ENCODE measurements around the gene ORMDL3.
"Not testable (repeated sequence)": the region's sequence is repeated elsewhere in the genome, so short reads cannot be mapped to it uniquely, and the experiment has no call there.

The ORMDL3 gene

DNA sequence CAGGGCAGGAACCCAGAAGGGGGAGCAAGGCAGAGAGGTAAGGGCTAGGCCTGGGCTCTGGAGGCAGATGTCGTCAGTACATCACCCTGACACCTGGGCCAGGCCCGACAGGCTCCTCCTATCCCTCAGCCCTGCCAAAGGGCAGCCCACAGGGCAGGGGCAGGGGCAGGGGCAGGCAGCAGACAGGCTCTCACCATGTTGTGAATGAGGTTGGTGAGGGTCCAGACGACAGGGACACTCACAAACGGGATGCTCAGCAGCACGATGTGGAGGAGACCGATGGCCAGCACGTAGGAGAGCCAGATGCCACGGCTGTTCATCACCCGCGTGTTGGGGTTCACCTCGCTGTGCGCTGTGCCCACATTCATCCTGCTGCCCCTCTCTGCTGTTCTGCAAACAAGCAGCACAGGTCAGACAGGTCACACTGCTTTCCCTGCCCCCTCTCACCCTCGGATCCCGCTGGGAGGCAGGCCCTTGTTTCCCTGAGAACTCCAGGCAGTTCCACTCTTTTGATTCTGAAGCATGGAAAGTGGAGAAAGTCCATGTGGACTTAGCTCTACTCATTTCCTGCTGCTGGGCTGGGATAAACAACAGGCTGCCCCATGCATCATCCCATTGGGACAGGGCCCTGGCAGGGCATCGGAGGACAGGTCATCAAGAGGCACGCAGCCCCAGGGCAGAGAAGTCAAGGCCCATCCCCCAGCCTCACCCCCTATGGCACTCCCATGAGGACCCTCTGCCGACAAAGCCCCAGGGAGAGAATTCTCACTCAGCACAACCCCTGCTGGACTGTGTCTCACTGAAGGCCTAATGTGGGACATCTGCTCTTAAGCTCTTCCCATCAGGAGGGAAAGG is 3.3 kb downstream of the ORMDL3 start:
- FAIRE-seq = no peak

DNA sequence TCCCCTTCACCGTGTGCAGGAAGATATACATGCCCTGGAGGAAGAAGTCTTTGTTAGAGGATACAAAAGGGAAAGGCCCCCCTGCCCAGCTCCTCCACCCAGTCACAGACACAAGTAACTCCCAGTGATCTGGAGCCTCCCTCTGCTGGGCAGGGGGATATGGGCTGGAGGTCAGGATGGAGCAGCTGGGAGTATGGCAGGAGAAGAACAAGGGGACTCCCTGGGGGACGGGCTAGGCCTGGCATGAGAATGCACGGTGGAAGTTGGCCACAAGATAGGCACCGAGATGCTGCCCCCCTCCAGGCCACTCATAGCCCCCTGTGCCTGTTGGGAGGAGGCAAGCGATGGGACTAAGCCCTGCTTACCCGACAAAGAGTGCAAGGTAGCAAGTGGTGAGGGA is 4.2 kb downstream of the ORMDL3 start:
- no peak for FAIRE-seq

DNA sequence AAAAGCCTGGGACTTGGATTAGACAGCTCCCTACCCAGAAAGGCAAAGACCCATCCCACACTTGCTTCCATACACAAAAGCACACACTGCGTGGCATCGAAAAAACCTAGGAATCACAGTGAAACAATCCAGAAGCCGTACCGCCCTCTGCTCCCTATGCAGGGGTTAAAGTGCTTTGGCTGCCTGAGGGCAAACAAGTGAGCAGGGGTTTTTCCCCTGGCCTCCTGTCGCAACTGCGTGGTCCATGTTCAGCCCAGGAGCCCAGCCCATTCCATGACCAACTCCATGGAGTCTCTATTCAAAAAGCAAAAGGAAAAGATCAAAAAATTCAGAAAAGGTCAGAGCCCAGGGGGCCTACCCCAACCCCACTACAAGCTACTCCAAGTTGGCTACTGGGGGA is 5.4 kb downstream of the ORMDL3 start:
- FAIRE-seq = no peak

DNA sequence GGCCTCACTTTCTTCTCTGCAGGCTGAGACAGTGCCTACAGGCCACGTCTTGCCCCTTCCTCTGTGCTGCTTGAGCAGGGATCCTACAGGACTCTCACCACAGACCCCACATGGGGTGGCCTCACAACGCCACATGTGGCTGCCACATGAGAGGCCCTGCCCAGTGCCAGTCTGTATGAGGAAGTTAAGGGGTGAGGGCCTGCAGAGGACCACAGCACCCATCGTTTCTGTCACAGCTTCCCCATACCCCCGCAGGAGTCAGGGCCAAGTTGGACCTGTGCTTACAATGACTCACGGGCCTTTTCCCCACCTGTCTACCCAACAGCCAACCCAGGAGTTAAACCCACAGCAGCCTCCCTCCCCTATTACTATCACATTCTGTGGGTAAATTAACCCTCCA is 6.1 kb downstream of the ORMDL3 start:
- FAIRE-seq = no peak

DNA sequence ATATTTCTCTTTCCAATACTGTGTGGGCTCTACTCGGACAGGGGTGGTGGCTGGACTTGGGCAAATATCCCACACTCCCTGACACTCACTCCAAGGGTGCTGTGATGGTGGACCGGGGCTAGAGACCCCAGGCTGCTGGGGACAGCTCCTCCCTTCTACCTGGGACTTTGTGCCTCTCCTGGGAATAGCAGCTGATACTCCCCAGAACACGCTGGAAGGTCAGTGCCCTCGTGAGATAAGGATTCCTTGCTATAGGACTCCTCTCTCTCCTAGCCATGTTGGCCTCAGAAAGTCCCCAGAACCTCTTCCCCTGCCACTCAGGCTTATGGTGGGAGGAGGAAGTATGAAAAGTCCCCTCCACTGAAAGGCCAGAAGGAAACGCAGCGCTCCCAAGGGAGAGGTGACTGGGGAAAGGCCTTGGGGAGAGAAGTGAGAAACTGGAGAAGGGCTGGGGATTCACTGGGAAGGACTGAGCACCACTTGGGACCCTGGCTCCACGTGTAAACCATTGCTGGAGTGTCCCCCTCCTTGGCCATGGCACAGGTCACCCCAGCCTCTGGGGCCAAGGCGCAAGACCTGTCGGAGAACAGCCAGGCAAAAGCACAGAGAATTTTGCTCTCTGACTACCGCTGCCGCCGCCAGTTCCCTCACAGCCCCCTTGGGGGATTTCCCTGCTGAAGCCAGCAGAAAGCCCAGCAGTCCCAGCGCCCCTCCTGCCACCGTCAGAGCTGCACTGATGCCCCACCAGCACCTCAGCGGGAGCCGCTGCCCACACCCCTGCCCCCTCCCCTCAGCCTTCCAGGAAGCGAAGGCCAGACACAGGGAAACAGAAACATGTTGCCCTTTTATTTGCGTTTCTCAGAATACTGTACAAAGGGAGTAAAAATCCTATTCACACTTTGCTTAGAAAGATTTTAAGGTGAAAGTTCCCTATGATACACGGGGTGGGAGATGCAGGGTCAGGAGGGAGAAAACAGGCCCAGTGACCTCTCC is 6.9 kb downstream of the ORMDL3 start:
- FAIRE-seq = no peak

DNA sequence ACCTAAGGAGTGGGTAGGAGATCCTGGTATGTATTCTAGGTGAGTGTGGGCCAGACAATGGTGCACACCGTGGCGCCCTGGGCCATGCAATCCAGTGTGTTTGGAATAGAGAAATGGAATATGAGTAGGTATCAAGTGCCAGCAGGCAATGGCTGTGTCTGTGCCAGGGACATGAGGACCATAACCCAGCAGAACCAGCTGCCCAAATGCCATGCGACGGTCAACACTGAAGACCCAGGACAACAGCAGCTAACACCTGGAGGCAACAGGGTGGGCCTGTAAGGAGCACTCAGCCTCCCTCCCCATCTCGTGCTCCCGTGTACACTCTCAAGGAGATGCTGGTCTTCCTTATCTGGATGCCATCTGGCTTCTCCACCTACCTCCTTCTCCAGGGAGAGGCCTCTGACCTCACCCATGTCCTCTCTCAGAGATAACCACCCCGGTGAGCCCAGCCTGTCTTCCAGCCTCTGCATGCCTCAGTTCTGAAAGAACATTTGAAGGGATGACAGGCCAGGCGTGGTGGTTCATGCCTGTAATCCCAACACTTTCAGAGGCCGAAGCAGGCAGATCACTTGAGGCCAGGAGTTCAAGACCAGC is 8.2 kb downstream of the ORMDL3 start:
- no peak for FAIRE-seq

DNA sequence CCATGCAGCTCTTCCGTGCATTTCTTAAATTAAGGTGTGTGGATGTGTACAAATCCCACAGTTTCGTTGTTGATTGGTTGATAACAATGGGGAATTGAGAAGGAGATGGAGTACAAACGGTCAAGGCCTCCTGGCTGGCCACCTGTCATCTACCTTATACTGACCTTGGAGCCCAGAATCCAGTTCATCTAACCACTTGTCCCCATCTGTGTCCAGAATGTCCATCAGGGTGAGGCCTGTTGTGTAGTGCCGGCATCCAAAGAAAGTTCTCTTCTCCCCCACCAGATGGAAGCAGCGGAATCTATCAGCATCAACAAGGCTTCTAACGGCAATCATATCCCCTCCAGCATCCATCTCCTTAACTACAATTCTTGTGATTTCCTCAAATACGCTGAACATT is 10.5 kb downstream of the ORMDL3 start:
- FAIRE-seq = no peak

DNA sequence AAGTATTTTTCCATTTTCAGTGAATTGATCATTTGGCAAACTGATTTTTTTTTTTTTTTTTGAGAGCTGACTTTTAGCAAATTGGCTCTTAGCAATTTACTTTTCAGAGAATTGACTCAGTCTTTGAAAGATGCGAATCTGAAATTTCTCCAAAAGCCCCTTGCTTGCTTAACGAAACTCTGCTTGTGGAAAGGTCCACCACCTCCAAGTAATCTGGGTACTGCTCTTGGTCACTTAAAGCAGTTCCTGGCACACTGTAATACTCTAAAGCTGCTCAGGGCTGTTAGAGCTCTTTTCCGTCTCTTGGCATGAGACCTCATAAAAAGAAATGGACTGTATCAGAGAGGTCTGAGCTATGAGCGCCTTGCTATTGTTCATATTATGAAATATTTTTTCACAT is 11.8 kb downstream of the ORMDL3 start:
- FAIRE-seq = no peak

DNA sequence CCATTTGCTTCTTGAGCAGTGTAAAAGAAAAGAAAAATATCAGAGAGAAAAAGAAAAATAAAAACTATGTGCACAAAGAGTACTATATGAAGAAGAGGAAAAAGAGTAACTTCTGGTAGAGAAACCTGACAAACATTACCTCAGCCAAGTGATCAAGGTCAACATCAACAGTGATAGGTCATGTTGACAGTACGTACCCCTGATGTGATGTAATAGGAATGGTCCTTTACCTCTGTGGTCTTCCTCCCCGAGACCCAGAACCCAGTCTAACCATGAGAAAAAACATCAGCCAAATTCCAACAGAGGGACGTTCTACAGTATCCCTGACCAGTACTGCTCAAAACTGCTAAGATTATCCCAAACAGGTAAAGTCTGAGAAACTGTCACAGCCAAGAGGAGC is 13.4 kb downstream of the ORMDL3 start:
- FAIRE-seq = no peak

DNA sequence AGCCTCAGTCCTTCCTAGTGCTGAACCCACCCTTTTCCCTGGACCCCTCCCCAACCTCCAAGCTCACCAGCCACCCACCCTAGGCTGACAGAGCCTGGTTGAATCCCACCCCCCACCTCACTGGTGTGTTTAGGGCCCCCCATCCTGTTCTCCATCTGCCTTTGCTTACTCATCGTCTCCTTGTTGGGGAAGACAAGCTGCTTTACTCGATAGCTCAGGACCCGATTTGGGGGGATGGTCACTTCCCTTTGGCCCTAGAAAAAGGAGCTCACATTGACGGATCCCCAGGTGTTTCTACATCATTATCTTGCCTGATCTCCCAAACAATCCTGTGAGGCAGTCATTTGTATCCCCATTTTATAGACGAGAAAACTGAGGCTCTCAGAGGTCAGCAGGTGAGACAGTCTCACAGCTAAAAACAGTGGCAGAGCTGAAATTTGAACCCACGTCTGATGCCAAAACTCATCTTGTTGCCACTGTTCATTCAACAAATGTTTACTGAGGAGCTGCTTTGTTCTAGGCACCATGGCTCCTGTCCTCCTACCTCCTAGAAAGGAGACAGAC is 18.5 kb downstream of the ORMDL3 start:
- no peak for FAIRE-seq

DNA sequence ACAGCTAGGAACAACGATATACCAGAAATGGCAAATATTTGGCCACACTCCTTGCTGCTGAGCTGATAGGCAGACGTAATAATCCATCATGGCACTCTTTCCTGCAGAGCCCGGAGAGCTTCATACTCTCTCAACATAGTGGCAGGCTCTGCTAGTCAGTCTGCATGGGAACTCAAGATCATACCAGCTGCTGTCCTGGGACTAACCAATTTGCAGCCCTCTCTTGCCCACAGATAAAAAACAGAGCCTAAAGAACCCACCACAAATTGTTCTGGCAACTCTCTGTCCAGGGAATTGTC is 22.5 kb downstream of the ORMDL3 start:
- FAIRE-seq = no peak

DNA sequence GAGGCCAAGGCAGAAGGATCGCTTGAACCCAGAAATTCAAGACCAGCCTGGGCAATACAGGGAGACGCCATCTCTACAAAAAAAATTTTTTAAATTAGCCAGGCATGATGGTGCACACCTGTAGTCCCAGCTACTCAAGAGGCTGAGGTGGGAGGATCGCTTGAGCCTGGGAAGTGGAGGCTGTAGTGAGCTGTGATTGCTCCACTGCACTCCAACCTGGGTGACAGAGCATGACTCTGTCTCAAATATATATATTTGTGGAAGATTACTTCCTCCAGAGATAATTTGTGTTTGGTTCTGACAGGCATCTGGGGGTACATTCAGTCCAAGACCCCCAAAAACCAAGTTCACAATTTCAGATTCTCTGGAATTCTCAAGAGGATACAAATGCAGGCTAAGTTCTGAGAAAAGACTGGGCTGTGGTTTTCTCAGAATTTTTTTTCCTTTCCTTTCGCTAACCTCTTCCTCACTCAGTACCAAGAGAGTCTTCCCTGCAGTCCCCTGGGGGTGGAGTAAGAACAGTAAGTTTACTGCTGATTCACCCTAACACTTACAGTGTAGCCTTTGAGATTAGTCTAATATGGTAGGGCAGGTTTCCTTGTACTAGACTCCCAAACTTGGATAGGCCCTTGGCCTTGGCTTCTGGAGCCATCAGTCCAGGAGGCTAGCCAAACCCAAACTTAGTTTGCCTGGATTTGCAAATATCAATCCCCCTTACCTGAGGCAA is 24.1 kb downstream of the ORMDL3 start:
- no peak for FAIRE-seq

DNA sequence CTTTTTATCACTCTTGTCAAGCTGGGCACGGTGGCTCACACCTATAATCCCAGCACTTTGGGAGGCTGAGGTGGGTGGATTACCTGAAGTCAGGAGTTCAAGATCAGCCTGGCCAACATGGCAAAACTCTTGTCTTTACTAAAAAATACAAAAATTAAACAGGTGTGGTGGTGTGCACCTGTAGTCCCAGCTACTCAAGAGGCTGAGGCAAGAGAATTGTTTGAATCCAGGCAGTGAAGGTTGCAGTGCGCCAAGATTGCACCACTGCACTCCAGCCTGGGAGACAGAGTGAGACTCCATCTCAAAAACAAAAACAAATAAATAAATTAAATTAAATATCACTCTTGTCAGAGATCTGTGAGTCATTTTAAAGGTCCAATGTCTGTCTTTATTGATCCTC is 25.4 kb downstream of the ORMDL3 start:
- FAIRE-seq = not testable (repeated sequence)

DNA sequence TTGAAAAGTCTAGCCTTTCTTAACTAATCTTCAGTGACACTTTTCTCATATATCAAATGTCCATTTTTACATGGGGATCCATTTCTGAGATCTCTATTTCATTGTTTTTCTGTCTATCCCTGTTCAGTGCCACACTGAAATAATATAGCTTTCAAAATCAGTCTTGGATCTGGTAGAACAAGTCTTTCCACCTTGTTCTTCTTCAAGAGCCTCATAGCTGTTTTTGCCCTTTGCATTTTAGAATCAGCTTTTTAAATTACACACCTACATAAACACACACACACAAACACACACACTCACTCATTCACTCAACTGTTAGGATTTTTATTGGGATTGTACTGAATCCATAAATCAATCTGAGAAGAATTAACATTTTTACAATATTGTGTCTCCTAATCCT is 28.2 kb downstream of the ORMDL3 start:
- FAIRE-seq = no peak

DNA sequence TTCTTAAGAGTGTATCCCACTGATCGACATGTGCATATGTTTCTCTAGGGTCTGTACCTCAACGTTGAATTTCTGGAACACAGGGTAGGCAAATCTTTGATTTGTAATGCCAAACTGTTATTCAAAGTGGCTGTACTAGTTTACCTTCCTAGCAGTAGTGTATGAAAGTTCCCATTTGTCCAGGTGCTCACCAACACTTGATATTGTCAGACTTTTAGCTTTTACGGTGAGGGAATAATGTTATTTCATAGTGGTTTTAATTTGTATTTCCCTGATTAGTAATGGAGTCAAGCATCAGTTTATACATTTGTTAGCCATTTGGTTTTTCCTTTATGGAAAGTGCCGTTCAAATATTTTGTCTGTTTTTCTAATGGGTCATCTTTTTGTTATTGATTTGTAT is 29.3 kb downstream of the ORMDL3 start:
- no peak for FAIRE-seq

DNA sequence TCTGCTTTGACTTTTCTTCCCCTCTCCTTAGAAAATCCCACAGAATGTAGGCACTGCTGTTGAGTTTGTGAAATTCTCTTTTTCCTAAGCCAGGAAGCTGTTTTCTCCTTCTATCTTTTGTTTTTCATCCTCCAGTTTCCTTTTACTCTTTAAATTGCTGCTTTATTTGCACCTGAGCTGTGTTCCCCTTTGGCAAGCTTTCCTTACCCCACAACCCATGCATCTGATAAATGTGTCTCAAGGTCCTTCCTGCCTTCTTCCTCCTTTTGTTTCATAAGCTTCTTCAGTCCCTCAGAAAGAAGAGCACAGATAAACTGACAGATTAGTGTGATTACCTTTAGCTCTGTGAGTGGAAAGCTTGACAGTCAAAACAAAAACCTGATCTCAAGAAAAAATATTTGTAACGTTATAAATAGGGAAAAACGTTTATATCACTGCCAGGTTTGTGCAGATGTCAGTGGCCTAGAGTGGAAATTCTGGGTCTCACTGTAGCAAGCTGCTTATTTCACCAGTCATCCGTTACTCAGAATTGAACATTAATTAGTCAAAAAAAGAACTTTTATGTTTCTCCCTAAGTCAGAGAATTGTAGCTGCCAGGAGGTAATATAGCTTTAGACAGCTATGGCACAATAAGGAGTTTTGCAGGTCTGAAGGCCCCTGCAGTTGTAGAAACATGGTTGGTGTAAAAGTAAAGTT is 32.6 kb downstream of the ORMDL3 start:
- no peak for FAIRE-seq

DNA sequence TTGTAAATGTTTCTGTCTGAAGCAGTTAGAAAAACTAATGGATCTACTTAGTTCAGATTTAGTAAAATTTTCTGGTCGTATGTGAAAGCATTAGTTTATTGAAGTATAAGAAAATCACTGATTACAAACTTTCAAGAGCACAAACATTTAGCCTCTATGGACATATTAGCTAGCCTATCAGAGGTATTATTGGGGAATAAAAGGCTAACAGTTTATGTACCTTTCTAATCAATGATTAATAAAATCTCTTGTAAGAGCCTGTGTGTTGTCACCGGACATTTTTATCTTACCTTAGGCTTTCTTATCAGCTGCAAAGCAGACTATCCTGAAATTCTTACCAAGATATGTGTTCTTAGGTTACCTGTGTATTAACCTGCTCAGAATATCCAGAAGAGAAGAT is 38.2 kb downstream of the ORMDL3 start:
- FAIRE-seq = no peak

DNA sequence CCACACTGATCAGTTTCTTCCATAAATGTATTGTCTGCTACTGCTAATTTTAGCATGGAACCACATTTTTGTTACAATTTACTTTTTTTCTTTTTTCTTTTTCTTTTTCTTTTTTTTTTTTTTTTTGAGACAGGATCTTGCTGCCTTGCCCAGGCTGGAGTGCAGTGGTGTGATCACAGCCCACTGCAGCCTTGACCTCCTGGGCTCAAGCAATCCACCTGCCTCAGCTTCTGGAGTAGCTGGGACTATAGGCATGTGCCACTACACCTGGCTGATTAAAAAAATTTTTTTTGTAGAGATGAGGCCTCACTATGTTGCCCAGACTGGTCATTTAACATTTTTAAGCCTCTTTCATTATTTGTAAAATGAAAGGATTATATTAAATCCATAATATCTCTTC is 40.3 kb downstream of the ORMDL3 start:
- no peak for FAIRE-seq

DNA sequence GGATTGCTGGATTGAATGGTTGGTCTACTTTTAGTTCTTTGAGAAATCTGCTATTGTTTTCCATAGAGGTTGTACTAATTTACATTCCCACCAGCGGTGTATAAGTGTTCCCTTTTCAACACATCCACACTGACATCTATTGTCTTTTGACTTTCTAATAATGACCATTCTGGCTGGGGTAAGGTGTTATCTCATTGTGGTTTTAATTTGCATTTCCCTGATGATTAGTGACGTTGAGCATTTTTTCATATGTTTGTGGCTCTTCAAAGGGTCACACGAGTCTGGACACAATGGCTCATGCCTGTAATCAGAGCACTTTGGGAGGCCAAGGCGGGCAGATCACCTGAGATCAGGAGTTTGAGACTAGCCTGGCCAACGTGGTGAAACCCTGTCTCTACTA is 41.3 kb downstream of the ORMDL3 start:
- not testable (repeated sequence) for FAIRE-seq

DNA sequence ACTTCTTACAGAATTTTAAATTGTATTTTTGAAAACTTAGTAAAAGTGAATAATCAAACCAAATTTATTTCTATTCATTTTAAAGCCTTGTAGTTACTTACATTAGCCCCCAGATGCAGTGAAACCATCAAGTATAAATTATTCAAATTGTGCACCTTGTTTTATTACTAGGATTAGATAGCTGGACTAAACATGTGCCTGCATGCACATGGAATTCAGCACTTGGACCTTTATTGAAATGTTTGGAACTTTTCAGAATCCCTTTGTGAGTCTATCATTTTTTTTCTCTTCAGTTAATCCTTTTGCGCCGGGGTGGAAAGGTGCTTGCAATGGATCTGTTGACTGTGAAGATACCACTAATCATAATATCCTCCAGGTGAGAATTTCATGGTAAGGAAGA is 54.6 kb downstream of the ORMDL3 start:
- peak; percentile 96 for FAIRE-seq

DNA sequence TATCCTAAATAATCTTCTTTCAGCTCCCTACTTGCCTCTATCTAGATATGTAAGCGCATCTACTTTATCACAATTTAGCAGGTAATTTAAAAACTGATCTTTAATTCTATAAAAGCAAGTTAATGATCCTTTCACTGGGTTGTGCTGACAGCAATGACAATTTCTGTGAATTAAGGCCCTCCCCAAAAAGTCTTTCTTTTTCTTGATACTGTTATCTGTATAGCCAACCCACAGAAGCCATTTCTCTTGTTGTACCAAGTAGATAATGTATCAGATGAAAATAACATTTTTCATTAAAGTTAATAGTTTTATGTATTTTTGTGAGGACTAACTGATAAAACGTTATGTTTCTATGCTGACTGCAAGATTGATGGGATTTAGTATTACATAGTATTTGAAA is 55.6 kb downstream of the ORMDL3 start:
- no peak for FAIRE-seq
